SU-DHL-6 (cell line): Measurements from ENCODE around the gene WDR33.

Source experiments
- CTCF ChIP-seq: fragments of 200-600 bp; sonication (generic); IDR thresholded peaks from one replicate; pipeline ENCODE4 v1.5.1; 2017; ENCODE audit warnings: antibody characterized with exemption, mild to moderate bottlenecking, low read length, moderate library complexity; ENCODE audit not compliant: insufficient read depth, poor library complexity, severe bottlenecking
- EZH2phosphoT487 ChIP-seq: fragments of 200-600 bp; sonication (generic), shearing (Covaris generic); conservative IDR thresholded peaks from 2 replicates; pipeline ENCODE4 v1.6.1; 2018; ENCODE audit warnings: mild to moderate bottlenecking, antibody characterized with exemption, low read length, moderate library complexity, mixed read lengths

- TF ChIP-seq CTCF (no peak), EZH2phosphoT487 (no peak)
Observed at GRCh38 chr2:127735537-127736399, 75.2 kb downstream of the WDR33 start.
